ENCODE results near the gene C2orf76.
"Not testable (repeated sequence)": the region's sequence is repeated elsewhere in the genome, so short reads cannot be mapped to it uniquely, and the experiment has no call there.

The C2orf76 gene

GRCh38 chr2:119377294-119377992, 10.8 kb upstream of the C2orf76 start:
- TF ChIP-seq CTCF (IDR thresholded peaks at IDR 0.05), result no peak
- no peak for DNase-seq (ENCODE audit: low spot score)
- Histone ChIP-seq H3K4me3 (no peak overlapping the region), H3K27ac (no peak overlapping the region)

GRCh38 chr2:119376810-119377209, 10.2 kb upstream of the C2orf76 start:
- no peak for DNase-seq (ENCODE audit: low spot score)

DNA sequence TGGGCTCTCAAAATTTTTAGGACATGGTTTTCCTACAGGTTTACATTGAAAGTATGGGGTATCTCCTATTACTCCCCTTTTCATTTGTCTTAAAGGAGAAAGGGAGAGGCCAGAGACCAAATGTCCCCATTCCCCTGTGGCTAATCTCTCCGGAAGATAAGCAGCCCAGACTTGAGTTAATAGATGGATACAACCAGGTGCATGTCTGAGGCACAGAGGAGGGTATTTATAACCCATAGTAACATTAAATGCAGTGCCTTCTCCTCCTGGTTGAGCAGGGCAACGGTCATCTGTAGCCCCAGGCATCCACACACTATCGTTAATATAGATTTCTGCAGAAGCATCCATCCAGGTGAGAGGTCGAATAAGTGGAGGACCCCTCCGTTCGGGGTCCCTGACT, 9.8 kb upstream of the C2orf76 start:
- DNase-seq (ENCODE audit: low spot score); H3K27ac ChIP-seq; H3K4me3 ChIP-seq: not testable (repeated sequence)

More at GRCh38 chr2:119376810-119377209, 10.2 kb upstream of the C2orf76 start:
- H3K4me3 ChIP-seq, result no peak overlapping the region
- no peak overlapping the region for H3K27ac ChIP-seq
- TF ChIP-seq CTCF (IDR thresholded peaks at IDR 0.05), result no peak

DNA sequence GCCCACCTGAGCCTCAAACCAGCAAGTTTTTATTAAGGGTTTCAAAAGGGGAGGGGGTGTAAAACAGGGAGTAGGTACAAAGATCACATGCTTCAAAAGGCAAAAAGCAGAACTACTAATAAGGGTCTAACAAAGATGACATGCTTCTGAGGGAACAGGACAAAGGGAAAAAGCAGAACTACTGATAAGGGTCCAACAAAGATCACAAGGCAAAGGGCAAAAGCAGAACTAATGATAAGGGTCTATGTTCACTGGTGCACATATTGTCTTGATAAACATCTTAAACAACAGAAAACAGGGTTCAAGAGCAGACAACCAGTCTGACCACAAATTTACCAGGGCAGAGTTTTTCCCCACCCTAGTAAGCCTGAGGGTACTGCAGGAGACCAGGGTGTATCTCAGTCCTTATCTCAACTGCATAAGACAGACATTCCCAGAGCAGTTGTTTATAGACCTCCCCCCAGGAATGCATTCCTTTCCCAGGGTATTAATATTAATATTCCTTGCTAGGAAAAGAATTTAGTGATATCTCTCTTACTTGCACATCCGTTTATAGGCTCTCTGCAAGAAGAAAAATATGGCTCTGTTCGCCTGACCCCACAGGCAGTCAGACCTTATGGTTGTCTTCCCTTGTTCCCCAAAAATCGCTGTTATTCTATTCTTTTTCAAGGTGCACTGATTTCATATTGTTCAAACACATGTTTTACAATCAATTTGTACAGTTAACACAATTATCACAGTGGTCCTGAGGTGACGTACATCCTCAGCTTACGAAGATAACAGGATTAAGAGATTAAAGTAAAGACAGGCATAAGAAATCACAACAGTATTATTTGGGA, 7.5 kb upstream of the C2orf76 start:
- not testable (repeated sequence) for DNase-seq (ENCODE audit: low spot score); H3K27ac ChIP-seq; H3K4me3 ChIP-seq

- Histone ChIP-seq H3K27ac (no peak overlapping the region), H3K4me3 (no peak overlapping the region)
- DNase-seq (ENCODE audit: low spot score), result no peak
- TF ChIP-seq CTCF (IDR thresholded peaks at IDR 0.05), result no peak
These were observed 6.3 kb upstream of the C2orf76 start for GRCh38 chr2:119372778-119373568.

DNA sequence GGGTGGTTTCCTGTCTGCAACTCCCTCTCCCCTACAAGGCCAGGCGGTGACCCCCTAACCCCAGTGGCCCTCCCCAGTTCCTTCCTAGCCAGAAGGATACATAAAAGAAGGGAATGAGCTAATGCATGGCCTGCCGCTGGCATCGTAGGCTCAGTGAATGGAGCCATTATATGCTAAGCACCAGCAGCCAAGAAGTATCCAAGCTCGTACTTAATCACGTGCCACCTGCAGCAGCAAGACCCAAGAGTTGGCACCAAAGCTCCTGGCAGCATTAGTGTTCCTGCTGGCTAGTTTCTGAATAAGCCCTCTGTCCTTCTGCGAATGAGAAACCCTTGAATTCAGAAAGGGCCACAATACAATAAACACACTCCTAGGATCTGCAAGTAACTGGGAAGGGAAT, 4.5 kb upstream of the C2orf76 start:
- no peak for TF ChIP-seq CTCF (IDR thresholded peaks at IDR 0.05)
- H3K27ac ChIP-seq, result no peak overlapping the region
- no peak overlapping the region for H3K4me3 ChIP-seq
- no peak for DNase-seq (ENCODE audit: low spot score)

DNA sequence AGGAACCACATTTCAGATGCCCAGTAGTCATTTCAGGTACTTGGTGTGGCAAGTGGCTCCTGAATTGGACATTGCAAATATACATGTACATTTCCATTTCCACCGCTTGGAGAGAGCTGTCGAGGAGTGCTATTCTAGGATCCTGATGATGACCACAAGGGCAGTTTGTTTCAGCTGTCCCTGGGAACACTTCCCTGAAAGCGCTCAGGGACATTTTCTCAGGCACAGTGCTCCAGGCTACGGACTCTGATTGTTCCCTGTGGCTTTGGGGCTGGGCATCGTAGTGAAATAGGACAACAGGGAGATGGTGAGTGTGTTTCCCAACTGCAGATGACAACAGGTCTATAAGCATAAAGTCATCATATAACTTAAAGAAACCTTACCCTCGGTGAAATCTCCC, 3.2 kb upstream of the C2orf76 start:
- no peak for TF ChIP-seq CTCF (IDR thresholded peaks at IDR 0.05)
- Histone ChIP-seq H3K27ac (no peak overlapping the region), H3K4me3 (no peak overlapping the region)
- no peak for DNase-seq (ENCODE audit: low spot score)

Data from coronary artery (tissue), 2 donors.